Astrocyte of the spinal cord (primary cell): Measurements from ENCODE around the gene FBXO27.
A peak's percentile ranks its signal among the peaks of the same experiment; 100 is the strongest.

Experiments used
- DNase-seq: peaks from one replicate; pipeline ENCODE4 v3.0.0; 2011; ENCODE audit warnings: low read depth, low spot score
- H3K4me3 ChIP-seq: 2 replicates; pipeline ENCODE4 v1.5.1; 2011; ENCODE audit warnings: low read depth, mild to moderate bottlenecking, low read length, moderate library complexity
- in situ Hi-C: cut with HindIII; loops from 2 replicates; pipeline ENCODE4 v1.10.0; 2017; ENCODE audit warnings: low sequenced_read_pairs
- TF ChIP-seq, protein P1 (sequence below): IDR thresholded peaks from 2 replicates; pipeline ENCODE4 v1.5.1; 2012; ENCODE audit warnings: low read depth, mild to moderate bottlenecking, low read length, inconsistent platforms

The FBXO27 gene, protein sequence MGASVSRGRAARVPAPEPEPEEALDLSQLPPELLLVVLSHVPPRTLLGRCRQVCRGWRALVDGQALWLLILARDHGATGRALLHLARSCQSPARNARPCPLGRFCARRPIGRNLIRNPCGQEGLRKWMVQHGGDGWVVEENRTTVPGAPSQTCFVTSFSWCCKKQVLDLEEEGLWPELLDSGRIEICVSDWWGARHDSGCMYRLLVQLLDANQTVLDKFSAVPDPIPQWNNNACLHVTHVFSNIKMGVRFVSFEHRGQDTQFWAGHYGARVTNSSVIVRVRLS

DNA sequence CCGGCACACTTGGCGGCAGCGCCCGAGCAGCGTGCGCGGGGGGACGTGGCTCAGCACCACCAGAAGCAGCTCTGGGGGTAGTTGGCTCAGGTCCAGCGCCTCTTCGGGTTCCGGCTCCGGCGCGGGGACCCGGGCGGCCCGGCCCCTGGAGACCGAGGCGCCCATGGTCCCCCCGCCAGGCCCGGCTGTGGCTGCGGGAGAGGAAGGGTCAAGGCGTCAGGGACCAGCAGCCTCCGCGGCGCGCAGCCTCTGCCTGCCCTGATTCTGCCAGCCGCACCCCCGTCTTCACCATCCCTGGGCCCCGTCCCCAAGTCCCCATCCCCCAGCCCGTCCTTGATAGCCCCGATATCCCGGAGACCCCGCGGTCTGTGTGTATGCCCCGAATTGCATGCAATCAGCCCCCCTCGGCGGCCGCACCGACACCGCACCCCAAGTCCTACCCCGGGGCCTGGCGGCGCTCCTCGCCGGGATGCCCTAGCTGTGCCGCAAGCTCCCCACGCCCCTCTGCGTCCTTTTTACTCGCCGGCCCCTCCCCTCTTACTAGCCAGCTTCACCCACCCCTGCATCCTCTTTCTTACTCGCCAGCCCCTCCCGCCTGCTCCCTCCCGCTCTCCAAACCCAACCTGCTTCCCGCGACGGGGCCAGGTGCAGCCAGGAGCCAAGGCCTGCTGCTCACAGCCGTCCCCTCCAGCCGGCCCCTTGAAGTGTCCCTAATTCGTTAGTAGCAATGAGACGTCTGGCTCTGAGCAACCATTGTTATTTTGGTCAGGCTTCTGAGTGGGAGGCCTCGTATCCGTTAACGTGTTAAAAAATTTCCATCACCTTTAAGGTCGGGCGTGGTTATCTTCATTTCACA is at the start of gene FBXO27:
FBXO27 (minus strand) TSS at position 487 of the 856 bp plus-strand sequence; CDS start at position 165, 322 bp downstream.
- in situ Hi-C loops = no loop called here
- no peak for DNase-seq
- TF ChIP-seq, protein P1, sequence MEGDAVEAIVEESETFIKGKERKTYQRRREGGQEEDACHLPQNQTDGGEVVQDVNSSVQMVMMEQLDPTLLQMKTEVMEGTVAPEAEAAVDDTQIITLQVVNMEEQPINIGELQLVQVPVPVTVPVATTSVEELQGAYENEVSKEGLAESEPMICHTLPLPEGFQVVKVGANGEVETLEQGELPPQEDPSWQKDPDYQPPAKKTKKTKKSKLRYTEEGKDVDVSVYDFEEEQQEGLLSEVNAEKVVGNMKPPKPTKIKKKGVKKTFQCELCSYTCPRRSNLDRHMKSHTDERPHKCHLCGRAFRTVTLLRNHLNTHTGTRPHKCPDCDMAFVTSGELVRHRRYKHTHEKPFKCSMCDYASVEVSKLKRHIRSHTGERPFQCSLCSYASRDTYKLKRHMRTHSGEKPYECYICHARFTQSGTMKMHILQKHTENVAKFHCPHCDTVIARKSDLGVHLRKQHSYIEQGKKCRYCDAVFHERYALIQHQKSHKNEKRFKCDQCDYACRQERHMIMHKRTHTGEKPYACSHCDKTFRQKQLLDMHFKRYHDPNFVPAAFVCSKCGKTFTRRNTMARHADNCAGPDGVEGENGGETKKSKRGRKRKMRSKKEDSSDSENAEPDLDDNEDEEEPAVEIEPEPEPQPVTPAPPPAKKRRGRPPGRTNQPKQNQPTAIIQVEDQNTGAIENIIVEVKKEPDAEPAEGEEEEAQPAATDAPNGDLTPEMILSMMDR = no peak
- peak within 1 kb of the TSS; percentile 51 for H3K4me3 ChIP-seq

DNA sequence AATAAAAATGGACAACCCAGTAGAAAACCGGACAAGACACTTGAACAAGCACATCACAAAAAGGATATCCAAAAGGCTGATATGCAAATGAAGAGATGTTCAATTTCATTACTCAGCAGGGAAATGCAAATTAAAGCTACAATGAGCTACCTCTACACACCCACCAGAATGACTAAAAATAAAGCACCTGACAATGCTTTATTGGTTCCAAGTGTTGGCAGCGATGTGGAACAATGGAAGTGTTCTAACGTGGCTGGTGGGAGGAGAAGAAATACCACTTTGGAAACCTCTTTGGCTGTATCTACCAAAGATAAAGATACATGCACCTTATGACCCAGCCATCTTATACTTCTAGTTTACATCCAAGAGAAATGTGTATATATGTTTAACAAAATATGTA is 48.1 kb upstream of the FBXO27 start:
- TF ChIP-seq, protein P1 = no peak
- in situ Hi-C loops = no loop called here
- no peak overlapping the region for H3K4me3 ChIP-seq
- DNase-seq = no peak

DNA sequence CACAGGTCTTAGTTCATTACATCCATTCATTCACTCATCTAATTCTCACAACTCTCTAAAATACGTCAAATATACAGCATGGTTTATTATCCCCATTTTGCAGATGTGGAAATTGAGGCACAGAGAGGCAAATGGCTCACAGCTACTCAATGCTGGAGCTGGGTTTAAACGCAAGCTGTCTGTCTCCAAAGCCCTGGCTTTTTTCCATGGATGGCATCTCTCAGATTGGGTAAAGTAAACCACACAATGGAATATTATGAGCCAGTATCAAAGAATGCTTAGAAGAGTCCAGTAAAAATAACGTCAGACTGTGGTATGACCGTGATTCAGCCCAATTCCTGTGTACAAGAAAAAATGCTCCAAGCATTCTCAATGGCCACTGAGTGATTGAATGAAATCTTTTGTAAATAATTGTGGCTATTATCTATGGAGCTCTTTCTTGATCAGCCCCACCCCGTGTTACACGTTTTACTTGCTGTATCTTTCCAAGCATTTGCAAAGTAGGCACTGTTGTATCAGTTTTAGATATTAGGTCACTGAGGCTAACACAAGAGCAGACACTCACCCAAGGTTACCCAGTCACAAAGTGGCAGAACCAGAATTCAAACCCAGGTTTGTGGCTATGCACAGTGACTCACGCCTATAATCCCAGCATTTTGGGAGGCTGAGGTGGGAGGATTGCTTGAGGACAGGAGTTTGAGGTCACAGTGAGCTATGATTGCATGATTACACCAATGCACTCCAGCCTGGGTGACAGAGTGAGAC is 46.3 kb upstream of the FBXO27 start:
- in situ Hi-C loops = no loop called here
- TF ChIP-seq, protein P1 = no peak
- DNase-seq = peak; percentile 97
- no peak overlapping the region for H3K4me3 ChIP-seq

DNA sequence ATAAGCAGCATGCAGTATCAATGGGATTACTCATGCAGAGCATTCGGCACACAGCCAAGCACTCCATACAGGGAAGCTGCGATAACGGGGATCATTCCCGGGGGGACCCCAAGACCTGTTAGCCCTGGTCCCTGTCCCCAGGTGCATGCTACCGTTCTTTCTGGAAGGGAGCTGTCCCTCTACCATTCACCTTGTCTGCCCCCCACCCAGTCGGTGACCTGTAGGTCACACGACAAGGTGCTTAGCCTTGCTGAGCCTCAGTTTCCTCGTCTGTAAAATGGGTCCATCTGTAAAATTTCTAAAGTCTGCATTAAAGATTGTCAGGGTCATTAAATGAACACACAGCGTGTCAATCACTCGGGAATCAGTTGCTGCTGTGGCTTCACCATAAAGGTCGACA is 45.0 kb upstream of the FBXO27 start:
- no peak for DNase-seq
- no peak overlapping the region for H3K4me3 ChIP-seq
- TF ChIP-seq, protein P1 = no peak
- in situ Hi-C loops = no loop called here

DNA sequence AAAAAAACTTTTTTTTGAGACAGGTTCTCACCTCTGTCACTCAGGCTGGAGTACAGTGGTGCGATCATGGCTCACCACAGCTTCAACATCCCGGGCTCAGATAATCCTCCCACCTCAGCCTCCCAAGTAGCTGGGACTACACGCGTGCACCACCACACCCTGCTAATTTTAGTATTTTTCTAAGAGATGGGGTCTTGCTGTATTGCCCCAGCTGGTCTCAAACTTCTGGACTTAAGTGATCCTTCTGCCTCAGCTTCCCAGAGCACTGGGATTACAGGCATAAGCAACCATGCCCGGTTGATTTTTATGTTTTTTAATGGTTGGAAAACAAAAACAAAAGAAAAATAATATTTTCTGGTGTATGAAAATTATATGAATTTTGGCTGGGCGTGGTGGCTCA is 42.6 kb upstream of the FBXO27 start:
- TF ChIP-seq, protein P1 = no peak
- H3K4me3 ChIP-seq = no peak overlapping the region
- in situ Hi-C loops = no loop called here
- no peak for DNase-seq

DNA sequence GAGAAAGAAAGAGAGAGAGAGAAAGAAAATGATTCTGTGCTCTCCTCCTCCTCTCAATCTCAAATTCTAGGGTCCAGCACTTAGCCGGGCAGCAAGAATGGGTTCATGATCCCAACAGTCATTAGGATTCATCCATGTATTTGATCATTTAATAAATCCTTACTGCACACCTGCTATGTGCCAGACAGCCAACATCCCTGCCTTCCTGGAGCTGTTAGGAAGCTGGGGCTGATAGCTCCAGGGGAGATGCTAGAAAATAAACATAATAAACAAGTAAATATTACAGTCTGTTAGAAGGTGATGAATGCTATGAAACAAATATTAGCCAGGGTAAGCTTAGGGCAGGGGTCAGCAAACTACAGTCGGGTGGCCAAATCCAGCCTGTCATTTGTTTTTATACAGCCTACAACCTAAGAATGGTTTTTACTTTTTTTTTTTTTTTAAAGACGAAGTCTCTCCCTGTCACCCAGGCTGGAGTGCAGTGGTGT is 41.9 kb upstream of the FBXO27 start:
- TF ChIP-seq, protein P1 = no peak
- in situ Hi-C loops = no loop called here
- no peak for DNase-seq
- H3K4me3 ChIP-seq = no peak overlapping the region
